ENCODE data around the gene SKA1.
"Not testable (repeated sequence)": the region's sequence is repeated elsewhere in the genome, so short reads cannot be mapped to it uniquely, and the experiment has no call there.

Gene SKA1

GRCh38 chr18:50396005-50396660, 21.3 kb downstream of the SKA1 start:
- no peak for DNase-seq

GRCh38 chr18:50397023-50397422, 22.2 kb downstream of the SKA1 start:
- DNase-seq: no peak

GRCh38 chr18:50398099-50398498, 23.3 kb downstream of the SKA1 start:
- no peak for DNase-seq

- DNase-seq: no peak
Observed at GRCh38 chr18:50398947-50399346, 24.1 kb downstream of the SKA1 start.

GRCh38 chr18:50399582-50399981, 24.7 kb downstream of the SKA1 start:
- DNase-seq: no peak

- DNase-seq: not testable (repeated sequence)
Observed at GRCh38 chr18:50400438-50400837, 25.6 kb downstream of the SKA1 start.

GRCh38 chr18:50401295-50401694, 26.4 kb downstream of the SKA1 start:
- DNase-seq: no peak

- DNase-seq: no peak
Observed at GRCh38 chr18:50401888-50402287, 27.0 kb downstream of the SKA1 start.

- DNase-seq: not testable (repeated sequence)
Observed at GRCh38 chr18:50404752-50405581, 30.1 kb downstream of the SKA1 start.

GRCh38 chr18:50405582-50406271, 30.9 kb downstream of the SKA1 start:
- DNase-seq: no peak

- DNase-seq: no peak
Observed at GRCh38 chr18:50409236-50409635, 34.4 kb downstream of the SKA1 start.

GRCh38 chr18:50410008-50410407, 35.2 kb downstream of the SKA1 start:
- DNase-seq: no peak

GRCh38 chr18:50410894-50411293, 36.0 kb downstream of the SKA1 start:
- no peak for DNase-seq

- DNase-seq: not testable (repeated sequence)
Observed at GRCh38 chr18:50416832-50417231, 42.0 kb downstream of the SKA1 start.

- DNase-seq: not testable (repeated sequence)
Observed at GRCh38 chr18:50417705-50418104, 42.9 kb downstream of the SKA1 start.

- DNase-seq: no peak
Observed at GRCh38 chr18:50418650-50419049, 43.8 kb downstream of the SKA1 start.

GRCh38 chr18:50422286-50422898, 47.5 kb downstream of the SKA1 start:
- DNase-seq: no peak

- DNase-seq: no peak
Observed at GRCh38 chr18:50424877-50425690, 50.2 kb downstream of the SKA1 start.

- no peak for DNase-seq
Observed at GRCh38 chr18:50427896-50428295, 53.0 kb downstream of the SKA1 start.

GRCh38 chr18:50428531-50429206, 53.8 kb downstream of the SKA1 start:
- DNase-seq: no peak

- DNase-seq: no peak
Observed at GRCh38 chr18:50429207-50429948, 54.5 kb downstream of the SKA1 start.
